ENCODE data around the gene ZNF792.
"Not testable (repeated sequence)": the region's sequence is repeated elsewhere in the genome, so short reads cannot be mapped to it uniquely, and the experiment has no call there.

ZNF792 gene

DNA sequence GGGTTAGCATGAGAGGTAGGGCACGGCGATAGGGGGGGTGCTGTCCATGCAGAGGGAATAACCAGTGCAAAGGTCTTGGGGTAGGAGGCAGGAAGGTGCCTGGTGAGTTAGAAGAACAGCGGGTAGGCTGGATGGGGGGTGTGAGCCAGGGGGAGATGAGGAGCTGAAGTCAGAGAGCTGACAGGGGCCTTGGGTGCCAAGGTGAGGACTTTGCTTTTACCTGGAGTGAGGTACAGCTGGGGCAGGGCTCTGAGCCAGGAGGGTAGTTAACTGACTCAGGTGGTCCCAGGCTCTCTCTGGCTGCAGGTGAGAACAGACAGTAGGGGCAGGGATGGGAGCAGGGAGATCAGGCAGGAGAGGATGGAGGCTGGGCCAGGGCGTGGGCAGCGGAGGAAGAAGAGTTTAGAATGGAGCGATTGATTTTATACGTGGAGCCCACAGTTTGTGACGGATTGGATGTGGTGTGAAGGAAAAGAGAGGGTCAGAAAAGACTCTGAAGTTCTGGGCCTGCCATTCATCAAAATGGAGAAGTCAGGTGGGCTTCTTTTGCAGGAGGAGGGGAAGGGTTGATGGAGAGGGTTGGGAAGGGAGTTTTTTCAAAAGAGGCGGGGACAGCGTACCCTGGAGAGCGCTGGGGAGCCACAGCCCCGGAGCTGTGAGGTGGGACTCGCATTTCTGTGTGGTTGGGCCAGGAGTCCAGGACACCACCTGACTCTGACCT lies 34.9 kb upstream of the ZNF792 start:
- no peak for DNase-seq

DNA sequence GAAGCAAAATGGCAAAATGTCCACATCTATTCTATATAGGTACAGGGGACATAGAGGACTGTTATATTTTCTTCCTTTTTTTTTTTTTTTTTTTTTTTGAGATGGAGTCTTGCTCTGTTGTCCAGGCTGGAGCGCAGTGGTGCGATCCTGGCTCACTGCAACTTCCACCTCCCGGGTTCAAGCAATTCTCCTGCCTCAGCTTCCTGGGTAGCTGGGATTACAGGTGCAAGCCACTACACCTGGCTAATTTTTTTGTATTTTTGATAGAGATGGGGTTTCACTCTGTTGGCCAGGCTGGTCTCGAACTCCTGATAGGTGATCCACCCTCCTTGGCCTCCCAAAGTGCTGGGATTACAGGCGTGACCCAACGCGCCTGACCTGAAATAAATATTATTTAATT lies 34.2 kb upstream of the ZNF792 start:
- DNase-seq: not testable (repeated sequence)

- DNase-seq: no peak
These were observed 33.1 kb upstream of the ZNF792 start for GRCh38 chr19:34997071-34997617.

GRCh38 chr19:34995551-34995950 lies 31.5 kb upstream of the ZNF792 start:
- DNase-seq: no peak

GRCh38 chr19:34994643-34995541 lies 30.9 kb upstream of the ZNF792 start:
- no peak for DNase-seq

GRCh38 chr19:34994286-34994642 lies 30.2 kb upstream of the ZNF792 start:
- DNase-seq: no peak

GRCh38 chr19:34992582-34992981 lies 28.6 kb upstream of the ZNF792 start:
- DNase-seq: not testable (repeated sequence)

DNA sequence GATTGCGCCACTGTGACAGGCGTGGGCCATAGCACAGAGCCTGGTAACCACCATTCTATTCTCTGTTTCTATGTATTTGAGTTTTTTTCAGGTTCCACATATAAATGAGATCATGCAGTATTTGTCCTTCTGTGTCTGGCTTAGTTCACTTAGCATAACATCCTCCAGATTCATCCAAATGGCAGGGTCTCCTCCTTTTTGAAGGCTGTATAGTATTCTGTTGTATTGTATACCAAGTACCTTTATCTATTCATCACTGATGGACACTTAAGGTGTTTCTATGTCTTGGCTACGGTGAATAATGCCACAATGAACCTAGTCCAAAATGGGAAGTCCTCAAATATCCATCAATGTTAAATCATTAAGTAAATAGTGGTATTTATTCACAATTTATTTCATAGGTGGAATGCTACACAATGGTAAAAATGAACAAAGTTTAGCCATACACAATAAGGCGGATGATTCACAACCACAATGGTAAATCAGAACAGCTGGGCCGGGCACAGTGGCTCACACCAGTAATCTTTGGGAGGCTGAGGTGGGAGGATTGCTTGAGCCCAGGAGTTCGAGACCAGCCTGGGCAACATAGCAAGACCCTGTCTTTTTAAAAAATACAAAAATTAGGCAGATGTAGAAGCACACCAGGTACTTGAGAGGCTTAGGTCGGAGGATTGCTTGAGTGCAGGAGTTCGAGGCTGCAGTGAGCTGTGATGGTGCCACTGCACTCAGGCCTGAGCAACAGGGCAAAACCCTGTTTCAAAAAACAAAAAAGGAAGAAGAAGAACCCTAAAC lies 27.7 kb upstream of the ZNF792 start:
- no peak for DNase-seq

DNA sequence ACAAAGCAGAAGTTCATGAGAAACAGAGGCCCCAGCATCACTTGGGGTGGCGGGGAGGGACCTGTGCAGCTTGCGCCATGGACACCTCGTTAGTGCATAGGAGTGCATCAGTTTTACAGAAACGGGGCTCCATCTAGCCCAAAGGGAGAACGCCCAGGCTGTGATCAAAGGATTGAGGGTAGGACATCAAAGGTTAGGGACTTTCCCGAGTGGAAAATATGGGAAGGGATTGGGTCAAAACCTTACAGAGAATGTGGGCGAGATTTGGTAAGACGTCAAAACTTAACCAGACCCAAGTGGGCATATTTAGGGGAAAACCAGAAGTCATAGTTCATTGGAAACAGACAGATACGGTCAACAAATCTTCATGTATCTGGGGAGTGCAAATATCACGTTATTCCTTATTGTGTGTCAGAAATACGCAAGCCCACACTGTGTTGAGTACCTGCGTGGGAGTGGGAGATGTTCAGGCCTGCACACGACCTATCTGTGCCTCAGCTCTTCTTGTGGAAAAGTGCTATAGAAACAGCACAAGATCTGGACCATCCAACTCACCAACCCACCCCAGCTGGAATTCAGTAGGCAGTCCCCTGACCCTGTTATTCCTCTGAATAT lies 26.7 kb upstream of the ZNF792 start:
- peak; percentile 78 for DNase-seq

DNA sequence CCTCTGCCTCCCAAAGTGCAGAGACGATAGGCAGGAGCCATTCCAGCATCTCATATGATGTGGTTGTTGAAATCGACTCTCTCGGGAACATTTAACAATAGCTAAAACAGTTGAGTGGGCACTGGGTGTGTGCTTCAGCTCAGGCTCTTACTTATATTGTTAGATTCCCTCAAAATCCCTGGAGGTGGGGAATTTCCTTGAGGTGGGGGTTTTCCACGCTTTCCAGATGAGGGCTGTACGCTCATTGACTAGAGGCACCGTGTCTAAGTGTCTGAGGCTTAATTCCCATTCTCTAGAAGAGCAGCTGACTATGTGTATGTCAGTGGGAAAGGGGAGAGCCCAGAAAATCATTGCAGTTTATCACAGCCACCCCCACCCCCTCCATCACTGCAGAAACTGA lies 25.3 kb upstream of the ZNF792 start:
- no peak for DNase-seq

DNA sequence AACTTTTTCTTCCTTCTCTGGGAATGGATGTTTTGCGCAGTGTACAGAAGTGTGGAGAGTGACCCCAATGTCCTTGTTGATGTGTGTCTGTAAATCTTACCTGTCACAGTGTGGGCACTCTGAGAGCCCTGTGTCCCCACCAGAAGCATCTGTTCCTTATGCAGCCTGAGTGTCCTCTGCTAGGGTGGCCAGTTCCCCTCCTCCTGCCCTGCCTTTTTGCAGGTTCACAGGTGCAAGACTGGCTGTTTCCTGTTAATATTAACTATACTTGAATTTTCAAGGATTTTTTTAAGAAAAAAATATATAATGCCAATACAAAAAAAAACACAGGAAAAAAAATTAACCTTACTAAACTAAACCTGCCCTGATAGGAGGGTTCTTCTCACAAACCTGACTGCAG lies 24.1 kb upstream of the ZNF792 start:
- DNase-seq: no peak

- DNase-seq: peak; percentile 61
These were observed 21.4 kb upstream of the ZNF792 start for GRCh38 chr19:34985249-34986022.

GRCh38 chr19:34984287-34984686 lies 20.3 kb upstream of the ZNF792 start:
- no peak for DNase-seq

GRCh38 chr19:34983786-34984185 lies 19.8 kb upstream of the ZNF792 start:
- DNase-seq: no peak

GRCh38 chr19:34982275-34982674 lies 18.2 kb upstream of the ZNF792 start:
- DNase-seq: no peak

DNA sequence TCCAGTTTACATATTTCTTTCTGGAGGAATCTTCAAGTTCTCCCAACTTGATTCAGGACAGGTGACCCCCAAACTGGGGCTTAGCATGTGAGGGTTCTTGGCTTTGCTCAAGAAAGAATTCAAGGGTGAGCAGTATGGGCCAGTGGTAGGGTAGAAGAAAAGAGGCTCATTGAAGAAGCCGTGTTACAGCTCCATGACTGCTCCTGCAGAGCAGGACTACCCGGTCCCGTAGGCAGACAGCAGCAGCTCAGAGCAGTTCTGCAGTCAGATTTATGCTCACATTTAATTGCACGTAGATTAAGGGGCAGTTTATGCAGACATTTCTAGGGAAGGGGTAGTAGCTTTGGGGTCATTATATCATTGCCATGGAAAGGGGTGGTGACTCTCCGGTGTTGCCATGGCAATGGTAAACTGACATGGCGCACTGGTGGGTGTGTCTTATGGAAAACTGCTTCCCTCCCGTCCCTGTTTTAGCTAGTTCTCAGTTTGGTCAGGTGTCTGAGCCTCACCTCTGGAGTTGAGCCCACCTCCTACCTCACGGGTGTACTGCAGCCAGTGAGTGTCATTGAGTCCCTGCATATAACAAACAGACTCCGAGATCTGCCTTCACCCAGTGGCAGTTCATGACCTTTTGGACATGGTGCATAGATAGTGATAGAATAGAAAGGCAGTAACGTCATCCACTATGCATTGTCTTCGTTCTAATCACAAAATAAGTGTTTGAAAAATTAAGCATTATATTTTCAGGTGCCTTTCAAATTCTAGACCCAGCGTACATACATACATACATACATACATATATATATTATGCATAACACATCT lies 16.0 kb upstream of the ZNF792 start:
- no peak for DNase-seq

- DNase-seq: peak; percentile 54
These were observed 12.6 kb upstream of the ZNF792 start for GRCh38 chr19:34976611-34977010.

GRCh38 chr19:34975056-34975455 lies 11.0 kb upstream of the ZNF792 start:
- no peak for DNase-seq

DNA sequence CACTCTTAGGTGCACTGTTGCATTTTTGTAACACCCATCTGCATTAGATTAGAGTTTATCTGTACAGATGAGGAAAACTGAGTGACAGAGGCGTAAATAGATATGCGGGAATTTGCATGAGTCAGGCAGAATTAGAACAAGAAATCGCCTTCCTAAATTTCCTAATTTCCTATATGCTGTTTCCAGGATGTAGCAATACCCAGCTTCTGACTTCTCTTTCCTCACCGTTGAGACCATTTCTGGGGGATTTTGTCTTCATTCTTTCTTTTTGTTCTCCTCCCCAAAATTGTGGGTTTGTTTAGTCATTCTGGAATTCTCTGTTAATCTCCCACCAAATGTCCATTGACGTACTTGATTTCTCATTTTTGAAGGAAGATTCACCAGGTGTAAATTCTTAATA lies 10.6 kb upstream of the ZNF792 start:
- no peak for DNase-seq

GRCh38 chr19:34972163-34972705 lies 8.2 kb upstream of the ZNF792 start:
- DNase-seq: peak; percentile 44
